Stimulated activated CD4-positive, alpha-beta T cell treated with anti-CD3 and anti-CD28 coated beads, Interleukin-2, amount 100 ng/mL, for 48 hours (primary cell): ENCODE measurements around the gene EHD3.

Experiments
- DNase-seq, 2 donors: peaks; one replicate each; pipeline ENCODE4 v3.0.0-alpha.2; 2020

EHD3 gene

GRCh38 chr2:31213601-31214443, 20.1 kb upstream of the EHD3 start:
- no peak for DNase-seq

GRCh38 chr2:31214444-31214915, 19.5 kb upstream of the EHD3 start:
- DNase-seq = no peak

GRCh38 chr2:31216734-31217133, 17.2 kb upstream of the EHD3 start:
- no peak for DNase-seq

- no peak for DNase-seq
Observed at GRCh38 chr2:31217465-31218200, 16.3 kb upstream of the EHD3 start, which contains the start of gene CAPN14. Gene CAPN14, minus strand, starts transcription at chr2:31217515. Its CDS starts 12,068 bp downstream, at chr2:31205447.

- DNase-seq = no peak
Observed at GRCh38 chr2:31219131-31219969, 14.6 kb upstream of the EHD3 start.

- no peak for DNase-seq
Observed at GRCh38 chr2:31221544-31221943, 12.4 kb upstream of the EHD3 start.

GRCh38 chr2:31222071-31222470, 11.9 kb upstream of the EHD3 start:
- DNase-seq = no peak

- DNase-seq = no peak
Observed at GRCh38 chr2:31223026-31223425, 10.9 kb upstream of the EHD3 start.

- DNase-seq = no peak
Observed at GRCh38 chr2:31223749-31224148, 10.2 kb upstream of the EHD3 start.

- DNase-seq = no peak
Observed at GRCh38 chr2:31226266-31226665, 7.7 kb upstream of the EHD3 start.

- DNase-seq = no peak
Observed at GRCh38 chr2:31227110-31227509, 6.8 kb upstream of the EHD3 start.

GRCh38 chr2:31227711-31228125, 6.2 kb upstream of the EHD3 start:
- no peak for DNase-seq

- DNase-seq = no peak
Observed at GRCh38 chr2:31228717-31229116, 5.2 kb upstream of the EHD3 start.

GRCh38 chr2:31230751-31231150, 3.2 kb upstream of the EHD3 start:
- no peak for DNase-seq

GRCh38 chr2:31231571-31232302, 2.2 kb upstream of the EHD3 start:
- no peak for DNase-seq

GRCh38 chr2:31232586-31232985, 1.4 kb upstream of the EHD3 start:
- DNase-seq = no peak

GRCh38 chr2:31233231-31233630, 721 bp upstream of the EHD3 start:
- no peak for DNase-seq

- no peak for DNase-seq
Observed at GRCh38 chr2:31234683-31235503, 941 bp downstream of the EHD3 start.

GRCh38 chr2:31235504-31235902, 1.6 kb downstream of the EHD3 start:
- DNase-seq = no peak

GRCh38 chr2:31236433-31237205, 2.7 kb downstream of the EHD3 start:
- DNase-seq = no peak
